Measurements from ENCODE around the gene SLC2A5.
"Not testable (repeated sequence)": the region's sequence is repeated elsewhere in the genome, so short reads cannot be mapped to it uniquely, and the experiment has no call there.

The SLC2A5 gene

DNA sequence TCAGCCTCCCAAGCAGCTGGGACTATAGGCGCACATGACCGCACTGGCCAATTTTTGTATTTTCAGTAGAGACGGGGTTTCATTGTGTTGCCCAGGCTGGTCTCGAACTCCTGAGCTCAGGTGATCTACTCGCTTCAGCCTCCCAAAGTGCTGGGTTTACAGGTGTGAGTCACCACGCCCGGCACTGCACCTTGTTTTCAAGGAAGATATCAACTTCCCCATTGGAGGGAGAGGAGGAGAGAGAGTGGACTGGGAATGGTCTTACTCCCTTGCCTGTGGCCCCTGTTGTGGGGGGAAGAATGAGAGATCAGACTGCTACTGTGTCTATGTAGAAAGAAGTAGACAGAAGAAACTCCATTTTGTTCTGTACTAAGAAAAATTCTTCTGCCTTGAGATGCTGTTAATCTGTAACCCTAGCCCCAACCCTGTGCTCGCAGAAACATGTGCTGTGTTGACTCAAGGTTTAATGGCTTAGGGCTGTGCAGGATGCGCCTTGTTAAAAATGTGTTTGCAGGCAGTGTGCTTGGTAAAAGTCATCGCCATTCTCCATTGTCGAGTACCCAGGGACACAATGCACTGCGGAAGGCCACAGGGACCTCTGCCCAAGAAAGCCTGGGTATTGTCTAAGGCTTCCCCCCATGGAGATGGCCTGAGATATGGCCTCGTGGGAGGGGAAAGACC is 67.8 kb downstream of the SLC2A5 start:
- DNase-seq, result not testable (repeated sequence)

DNA sequence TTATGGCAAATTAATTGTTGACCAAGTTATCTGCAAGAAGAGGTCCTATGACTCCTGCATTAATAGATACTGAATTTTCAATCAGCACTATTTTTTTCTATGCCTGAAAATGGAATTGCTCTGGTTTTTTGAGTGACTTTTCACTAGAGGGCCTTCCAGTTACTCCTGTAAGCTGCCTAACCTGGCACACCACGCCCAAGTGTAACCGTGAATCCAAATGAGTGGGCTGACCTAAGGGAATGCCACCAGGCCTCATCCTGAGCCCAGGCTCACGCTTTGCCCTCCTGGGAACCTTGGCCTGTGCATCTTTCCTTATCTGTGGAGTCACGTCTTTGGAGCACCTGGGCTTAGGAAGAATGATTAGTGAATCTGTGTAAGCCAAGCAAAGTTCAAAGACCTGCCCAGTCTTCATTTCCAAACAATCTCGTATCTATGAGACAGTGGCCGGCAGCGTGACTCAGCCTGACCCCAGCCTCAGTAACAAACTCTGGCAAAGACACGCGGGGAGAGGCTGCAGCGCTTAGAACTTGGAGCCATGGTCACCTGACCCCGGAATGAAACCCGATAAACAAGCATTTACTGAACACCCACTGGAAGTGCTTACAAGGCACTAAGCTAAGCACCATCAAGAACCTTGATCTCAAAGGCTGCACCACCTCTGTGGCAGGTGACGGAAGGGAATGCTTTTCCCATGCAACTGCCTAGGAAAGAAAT is 75.3 kb downstream of the SLC2A5 start:
- DNase-seq, result not testable (repeated sequence)

DNA sequence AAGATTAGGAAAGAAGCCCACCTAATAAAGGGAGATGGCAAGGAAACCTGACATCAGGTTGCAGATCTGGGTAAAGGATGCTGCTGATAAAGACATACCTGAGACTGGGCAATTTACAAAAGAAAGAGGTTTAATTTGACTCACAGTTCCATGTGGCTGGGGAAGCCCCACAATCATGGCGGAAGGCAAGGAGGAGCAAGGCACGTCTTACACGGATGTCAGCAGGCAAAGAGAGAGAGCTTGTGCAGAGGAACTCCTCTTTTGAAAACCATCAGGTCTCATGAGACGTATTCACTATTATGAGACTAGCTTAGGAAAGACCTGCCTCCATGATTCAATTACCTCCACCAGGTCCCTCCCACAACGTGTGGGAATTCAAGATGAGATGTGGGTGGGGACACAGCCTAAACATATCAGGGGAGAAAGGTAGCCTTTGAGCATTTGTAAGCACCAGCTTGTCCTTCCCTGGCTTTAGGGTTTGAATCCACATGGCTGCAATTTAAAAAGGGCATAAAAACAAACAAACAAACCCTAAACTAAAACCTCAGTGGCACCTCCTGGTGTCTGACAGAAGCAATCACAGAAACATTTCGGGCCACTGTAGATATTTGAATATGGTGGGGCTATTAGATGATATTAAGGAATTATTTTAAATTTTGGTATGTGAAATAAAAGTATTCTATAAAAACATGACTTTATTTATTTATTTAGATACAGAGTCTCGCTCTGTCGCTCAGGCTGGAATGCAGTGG is 76.3 kb downstream of the SLC2A5 start:
- DNase-seq, result no peak

DNA sequence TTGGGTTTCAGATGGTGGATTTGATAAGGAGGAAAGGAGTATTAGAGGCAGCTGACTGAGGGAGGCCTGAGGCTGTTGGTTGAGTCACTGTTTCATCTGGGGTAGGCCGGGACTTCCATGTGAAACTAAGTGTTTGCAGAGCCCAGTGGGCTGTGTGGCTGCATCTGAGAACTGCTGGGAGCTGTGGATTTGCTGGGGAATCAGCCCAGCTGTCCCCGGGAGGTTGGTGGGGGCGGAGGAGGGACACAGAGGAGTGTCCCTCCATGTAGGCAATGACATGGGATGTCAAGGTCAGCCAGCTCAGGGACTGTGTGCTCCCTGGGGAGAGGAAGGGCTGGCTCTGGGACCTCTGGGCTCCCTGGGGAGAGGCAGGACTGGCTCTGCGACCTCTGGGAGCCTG is 79.6 kb downstream of the SLC2A5 start:
- DNase-seq, result no peak

DNA sequence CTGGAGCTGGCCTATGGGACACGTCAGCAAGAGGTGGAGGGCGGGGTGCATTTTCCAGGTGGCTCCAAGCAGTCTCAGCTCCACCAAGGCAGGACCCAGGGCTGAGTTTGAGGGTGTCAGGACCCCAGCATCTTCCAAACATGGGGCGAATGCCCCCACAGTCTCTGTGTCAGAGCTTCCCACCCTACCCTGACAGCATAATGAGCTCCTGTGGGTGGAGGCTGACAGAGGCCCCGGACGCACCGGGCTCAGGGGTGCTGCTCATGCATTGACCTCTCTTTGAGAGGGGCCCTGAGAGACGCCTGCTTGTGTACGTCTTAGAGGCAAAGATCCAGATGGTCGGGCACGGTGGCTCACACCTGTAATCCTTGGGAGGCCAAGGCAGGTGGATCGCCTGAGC is 80.4 kb downstream of the SLC2A5 start:
- DNase-seq, result no peak

DNA sequence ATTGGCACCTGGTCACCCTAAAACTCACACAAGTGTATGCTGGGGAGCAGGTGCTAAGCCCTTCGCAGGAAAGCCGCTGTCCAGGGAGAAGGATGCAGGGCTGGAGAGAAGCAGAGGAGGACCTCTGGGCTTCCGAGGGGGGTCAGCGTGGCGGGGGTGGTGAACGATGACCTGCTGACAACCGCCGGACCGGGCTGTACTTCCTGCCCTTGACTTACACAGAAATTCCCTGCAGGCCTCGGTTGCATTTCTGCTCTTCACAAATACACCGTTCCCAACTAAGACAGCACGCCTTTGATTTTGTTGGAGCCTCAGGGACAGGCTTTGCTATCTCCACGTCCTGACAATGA is 80.8 kb downstream of the SLC2A5 start:
- no peak for DNase-seq

DNA sequence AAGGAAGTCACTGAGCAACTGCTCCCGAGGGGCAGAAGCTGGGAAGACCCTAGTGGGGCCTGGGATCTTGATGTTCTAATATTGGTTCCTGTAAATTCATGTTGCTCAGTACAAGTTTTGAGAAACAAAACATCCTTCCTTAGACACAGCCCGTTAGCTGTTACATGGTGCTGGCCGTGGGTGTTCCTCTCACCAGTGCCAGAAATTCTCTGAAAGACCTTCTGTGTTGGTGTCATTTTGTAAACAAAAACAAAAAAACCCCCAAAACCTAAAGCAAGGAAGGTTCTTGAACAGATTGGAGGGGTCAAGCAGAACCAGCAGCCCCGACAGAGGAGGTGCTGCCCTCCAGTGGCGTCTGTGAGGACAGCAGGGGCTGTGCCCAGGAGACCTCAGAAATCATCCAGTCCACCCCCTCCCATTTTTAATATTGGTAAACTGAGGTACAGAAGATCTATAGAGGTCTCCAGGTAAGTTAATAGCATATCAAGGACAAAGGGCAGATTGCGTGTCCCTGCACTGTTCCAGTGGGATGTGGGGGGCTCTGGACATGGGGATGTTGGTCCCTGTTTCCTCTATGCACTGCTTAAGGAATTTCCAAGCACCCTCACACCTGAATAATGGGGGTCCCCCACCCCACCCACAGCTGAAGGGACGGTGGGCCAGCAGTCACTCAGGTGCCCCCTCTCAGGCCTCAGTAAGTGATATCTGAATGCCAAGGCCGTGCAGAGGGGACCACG is 81.4 kb downstream of the SLC2A5 start:
- DNase-seq, result peak; percentile 75

DNA sequence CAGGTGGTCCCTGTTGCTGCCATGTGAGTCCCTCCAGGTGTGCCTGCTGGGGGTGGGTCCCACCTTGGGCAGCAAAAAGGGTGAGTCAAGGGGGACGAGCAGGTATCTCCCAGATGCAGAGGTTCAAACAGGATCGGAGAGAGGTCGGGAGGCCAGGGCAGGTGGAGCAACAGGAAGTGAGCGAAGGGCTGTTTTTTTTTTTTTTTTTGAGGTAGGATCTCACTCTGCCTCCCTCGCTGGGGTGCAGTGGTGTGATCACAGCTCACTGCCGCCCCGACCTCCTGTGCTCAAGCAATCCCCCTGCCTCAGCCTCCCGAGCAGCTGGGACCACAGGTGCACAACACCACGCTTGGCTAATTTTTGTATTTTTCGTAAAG is 82.6 kb downstream of the SLC2A5 start:
- no peak for DNase-seq

DNA sequence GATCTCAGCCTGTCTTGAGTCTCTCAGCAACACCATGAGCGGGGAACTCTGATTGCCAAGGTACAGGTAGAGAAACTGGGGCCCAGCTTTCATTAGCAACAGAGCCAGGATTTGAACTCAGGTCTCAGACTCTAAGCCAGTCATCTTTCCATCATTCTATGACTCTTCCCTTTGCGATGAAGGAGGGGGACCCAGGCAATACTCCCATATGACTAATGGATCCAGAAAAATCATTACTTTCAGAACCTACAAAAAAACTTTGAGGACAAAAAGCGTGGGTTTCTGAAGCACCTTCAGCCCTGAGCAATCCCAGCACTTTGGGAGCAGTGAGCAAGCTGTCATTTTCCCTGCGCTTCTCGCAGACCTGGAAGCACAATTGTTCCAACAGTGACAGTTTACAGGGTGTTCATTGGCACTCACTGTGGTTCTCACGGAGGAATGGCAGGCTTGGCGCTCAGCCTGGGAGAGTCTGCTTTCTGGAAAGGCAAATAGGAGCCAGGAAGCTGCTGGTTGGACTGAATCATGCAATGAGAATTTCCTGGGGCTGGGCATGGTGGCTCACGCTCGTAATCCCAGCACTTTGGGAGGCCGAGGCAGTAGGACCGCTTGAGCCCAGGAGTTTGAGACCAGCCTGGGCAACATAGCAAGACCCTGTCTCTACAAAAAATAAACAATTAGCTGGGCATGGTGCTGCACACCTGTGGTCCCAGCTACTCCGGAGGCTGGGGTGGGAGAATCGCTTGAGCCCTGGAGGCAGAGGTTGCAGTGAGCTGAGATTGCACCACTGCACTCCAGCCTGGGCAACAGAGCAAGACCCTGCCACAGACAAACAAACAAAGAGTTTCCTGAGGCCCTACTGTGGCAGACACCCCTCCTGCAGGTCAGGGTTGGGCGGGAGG is 83.3 kb downstream of the SLC2A5 start:
- DNase-seq, result no peak
